Activated CD8-positive, alpha-beta T cell treated with anti-CD3 and anti-CD28 coated beads for 36 hours (primary cell): ENCODE results near the gene BCL7A. TPM values are rescaled to one million over a fixed set of nuclear protein-coding genes. Genes with fewer than 3 reads are reported as not detected.
"Not testable (repeated sequence)": the region's sequence is repeated elsewhere in the genome, so short reads cannot be mapped to it uniquely, and the experiment has no call there.

Experiments
- ATAC-seq: fragments of 200-7000 bp; cut with Tn5 transposase; one replicate; pipeline ENCODE4 v1.10.0; 2021; ENCODE audit warnings: mild to moderate bottlenecking, moderate library complexity
- CTCF ChIA-PET: fragments of 350-600 bp; sonication (Branson Sonifier 250); formaldehyde crosslinking; loops from one replicate; lab custom pipeline; 2021; ENCODE audit warnings: antibody characterized with exemption; lab: Charles Lee
- POLR2A ChIA-PET: fragments of 350-600 bp; sonication (Branson Sonifier 250); formaldehyde crosslinking; loops from one replicate; lab custom pipeline; 2021; ENCODE audit warnings: antibody characterized with exemption; lab: Charles Lee
- DNase-seq: peaks from one replicate; pipeline ENCODE4 v3.0.0-alpha.2; 2020
- H3K27ac Mint-ChIP-seq: one replicate; pipeline ENCODE4 v1.8.0; 2021; ENCODE audit warnings: mild to moderate bottlenecking, mixed read lengths
- H3K27me3 Mint-ChIP-seq: one replicate; pipeline ENCODE4 v1.8.0; 2021; ENCODE audit warnings: mixed read lengths
- H3K36me3 Mint-ChIP-seq: one replicate; pipeline ENCODE4 v1.8.0; 2021; ENCODE audit warnings: low read depth, mixed read lengths
- H3K4me1 Mint-ChIP-seq: one replicate; pipeline ENCODE4 v1.8.0; 2021; ENCODE audit warnings: low read depth, mixed read lengths
- H3K4me3 Mint-ChIP-seq: one replicate; pipeline ENCODE4 v1.8.0; 2021; ENCODE audit warnings: mild to moderate bottlenecking, moderate library complexity, mixed read lengths
- H3K9me3 Mint-ChIP-seq: one replicate; pipeline ENCODE4 v1.8.0; 2021; ENCODE audit warnings: mixed read lengths
- intact Hi-C: fragments of 100-400 bp; cut with micrococcal nuclease; formaldehyde crosslinking; loops from one replicate; pipeline ENCODE4 v1.10.0; 2022
- total RNA-seq, 2 experiments: library from RNA; stranded (reverse); gene quantifications; one replicate each; pipeline ENCODE4 v1.2.3, GENCODE V29; 2021
- TF ChIP-seq, protein P1 (sequence below): fragments of 200-600 bp; IDR thresholded peaks from one replicate; pipeline ENCODE4 v1.8.0; 2022; ENCODE audit warnings: antibody characterized with exemption, mild to moderate bottlenecking

Gene BCL7A
- total RNA-seq, 2 experiments from 2014 or later: 6.7 to 7.3 TPM

DNA sequence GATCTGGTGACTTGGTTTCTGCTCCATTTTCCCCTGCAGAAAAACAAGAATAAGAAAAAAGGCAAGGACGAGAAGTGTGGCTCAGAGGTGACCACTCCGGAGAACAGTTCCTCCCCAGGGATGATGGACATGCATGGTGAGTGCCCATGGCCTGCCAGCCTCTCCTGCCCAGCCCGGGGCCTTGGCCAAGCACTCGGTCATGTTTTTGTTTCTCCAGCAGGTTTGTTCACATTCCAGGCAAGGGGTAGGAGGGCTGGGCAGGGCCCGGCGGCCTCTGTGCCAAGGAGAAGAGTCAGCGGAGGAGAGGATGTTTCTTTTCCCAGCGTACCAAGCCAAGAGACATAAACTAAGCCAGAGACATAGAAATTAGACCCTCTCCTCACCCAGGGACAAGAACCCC lies 13.6 kb downstream of the BCL7A start:
- TF ChIP-seq, protein P1, sequence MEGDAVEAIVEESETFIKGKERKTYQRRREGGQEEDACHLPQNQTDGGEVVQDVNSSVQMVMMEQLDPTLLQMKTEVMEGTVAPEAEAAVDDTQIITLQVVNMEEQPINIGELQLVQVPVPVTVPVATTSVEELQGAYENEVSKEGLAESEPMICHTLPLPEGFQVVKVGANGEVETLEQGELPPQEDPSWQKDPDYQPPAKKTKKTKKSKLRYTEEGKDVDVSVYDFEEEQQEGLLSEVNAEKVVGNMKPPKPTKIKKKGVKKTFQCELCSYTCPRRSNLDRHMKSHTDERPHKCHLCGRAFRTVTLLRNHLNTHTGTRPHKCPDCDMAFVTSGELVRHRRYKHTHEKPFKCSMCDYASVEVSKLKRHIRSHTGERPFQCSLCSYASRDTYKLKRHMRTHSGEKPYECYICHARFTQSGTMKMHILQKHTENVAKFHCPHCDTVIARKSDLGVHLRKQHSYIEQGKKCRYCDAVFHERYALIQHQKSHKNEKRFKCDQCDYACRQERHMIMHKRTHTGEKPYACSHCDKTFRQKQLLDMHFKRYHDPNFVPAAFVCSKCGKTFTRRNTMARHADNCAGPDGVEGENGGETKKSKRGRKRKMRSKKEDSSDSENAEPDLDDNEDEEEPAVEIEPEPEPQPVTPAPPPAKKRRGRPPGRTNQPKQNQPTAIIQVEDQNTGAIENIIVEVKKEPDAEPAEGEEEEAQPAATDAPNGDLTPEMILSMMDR: no peak
- POLR2A ChIA-PET: no interaction called here
- Mint-ChIP-seq H3K4me3 (no peak overlapping the region), H3K27ac (no peak overlapping the region), H3K9me3 (no peaks in the 10 kb centered on the region), H3K4me1 (no peaks in the 10 kb centered on the region), H3K36me3 (peaks cover 2% of the 10 kb centered on the region), H3K27me3 (no peaks in the 10 kb centered on the region)
- no peak for DNase-seq
- ATAC-seq: no peak
- intact Hi-C loops: no loop called here
- CTCF ChIA-PET: no interaction called here

DNA sequence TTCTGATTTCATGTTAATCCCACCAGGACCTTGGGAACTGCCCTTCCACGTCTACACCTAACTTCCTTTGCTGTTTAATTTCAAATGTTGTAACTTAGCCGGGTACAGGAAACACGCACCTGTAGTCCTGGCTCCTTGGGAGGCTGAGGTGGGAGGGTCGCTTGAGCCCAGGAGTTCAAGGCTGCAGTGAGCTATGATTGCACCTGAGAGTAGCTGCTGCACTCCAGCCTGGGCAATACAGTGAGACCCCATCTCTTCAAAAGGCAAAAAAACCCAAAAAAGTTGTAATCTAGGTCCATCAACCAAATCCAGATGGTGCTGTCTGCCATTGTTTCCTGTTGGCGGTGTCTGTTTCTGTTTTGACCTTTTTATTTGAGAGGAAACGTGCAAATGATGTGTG lies 14.5 kb downstream of the BCL7A start:
- Mint-ChIP-seq H3K4me3 (no peak overlapping the region), H3K9me3 (no peaks in the 10 kb centered on the region), H3K27me3 (no peaks in the 10 kb centered on the region), H3K4me1 (no peaks in the 10 kb centered on the region), H3K36me3 (peaks cover 2% of the 10 kb centered on the region), H3K27ac (no peak overlapping the region)
- CTCF ChIA-PET: interaction anchor here (0.9 to 1.0 kb wide), 2 partner anchors 9 to 241 kb away, joined by 4 to 5 read pairs; no protein-coding TSS in a partner anchor
- POLR2A ChIA-PET: no interaction called here
- ATAC-seq (no peak), DNase-seq (no peak)
- TF ChIP-seq, protein P1: no peak
- intact Hi-C loops: no loop called here

DNA sequence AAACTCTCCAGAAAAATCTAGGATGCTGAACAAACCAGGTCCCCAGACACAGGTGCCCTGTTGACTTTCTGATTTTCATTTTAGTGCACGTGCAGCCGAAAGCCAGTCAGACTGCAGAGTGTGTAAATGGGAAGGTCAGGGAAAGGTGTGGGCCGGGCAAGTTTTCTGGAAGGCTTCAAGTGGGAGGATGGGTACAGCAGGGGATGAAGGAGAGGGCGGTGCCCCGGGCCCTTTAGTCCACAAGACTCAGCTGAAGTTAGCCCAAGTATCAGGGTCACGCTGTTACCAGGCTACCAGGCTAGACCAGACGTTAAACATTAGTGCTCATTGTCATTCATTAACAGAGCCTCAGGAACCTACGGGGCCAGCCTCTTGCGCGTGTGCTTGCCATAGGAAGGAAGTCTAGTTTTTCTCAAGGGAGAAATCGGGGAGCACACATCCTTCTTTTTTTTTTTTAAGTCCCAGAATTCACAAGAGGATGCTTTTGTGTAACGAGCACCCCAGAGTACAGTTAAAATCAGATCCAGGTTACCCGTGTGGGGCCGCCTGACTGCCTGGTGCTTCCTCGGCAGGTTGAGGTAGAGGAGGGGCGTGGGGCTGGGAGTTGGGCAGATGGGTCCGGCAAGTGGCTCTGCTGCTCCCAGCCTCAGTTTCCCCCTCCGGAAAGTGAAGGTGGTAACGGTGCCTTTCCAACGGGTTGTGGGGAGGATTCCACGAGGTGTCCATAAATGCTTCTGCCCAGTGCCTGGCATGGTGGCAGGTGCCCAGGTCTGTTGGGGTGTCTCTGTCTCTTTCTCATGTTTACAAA lies 19.1 kb downstream of the BCL7A start:
- Mint-ChIP-seq H3K36me3 (peaks cover 2% of the 10 kb centered on the region), H3K9me3 (no peaks in the 10 kb centered on the region), H3K27me3 (no peaks in the 10 kb centered on the region), H3K4me1 (no peaks in the 10 kb centered on the region), H3K4me3 (no peak overlapping the region), H3K27ac (no peak overlapping the region)
- TF ChIP-seq, protein P1: no peak
- intact Hi-C loops: no loop called here
- CTCF ChIA-PET: no interaction called here
- POLR2A ChIA-PET: interaction anchor here (0.7 kb wide), 1 partner anchor 17 kb away, joined by 3 read pairs; no protein-coding TSS in a partner anchor
- no peak for ATAC-seq
- DNase-seq: no peak

DNA sequence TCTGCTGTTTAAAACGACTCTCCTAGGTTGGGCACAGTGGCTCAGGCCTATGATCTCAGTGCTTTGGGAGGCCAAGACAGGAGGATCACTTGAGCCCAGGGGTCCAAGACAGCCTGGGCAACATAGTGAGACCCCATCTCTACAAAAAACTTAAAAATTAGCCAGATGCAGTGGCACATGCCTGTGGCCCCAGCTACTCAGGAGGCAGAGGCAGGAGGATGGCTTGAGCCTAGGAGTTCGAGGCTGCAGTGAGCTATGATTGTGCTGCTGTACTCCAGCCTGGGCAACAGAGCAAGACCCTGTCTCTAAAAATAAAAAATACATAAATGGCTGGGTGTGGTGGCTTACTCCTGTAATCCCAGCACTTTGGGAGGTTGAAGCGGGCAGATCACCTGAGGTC lies 19.8 kb downstream of the BCL7A start:
- H3K27me3 Mint-ChIP-seq, H3K9me3 Mint-ChIP-seq, ATAC-seq, intact Hi-C loops, H3K36me3 Mint-ChIP-seq, CTCF ChIA-PET, DNase-seq, POLR2A ChIA-PET, H3K4me3 Mint-ChIP-seq, H3K4me1 Mint-ChIP-seq: not testable (repeated sequence)
- H3K27ac Mint-ChIP-seq: peak overlapping the region; percentile 42

DNA sequence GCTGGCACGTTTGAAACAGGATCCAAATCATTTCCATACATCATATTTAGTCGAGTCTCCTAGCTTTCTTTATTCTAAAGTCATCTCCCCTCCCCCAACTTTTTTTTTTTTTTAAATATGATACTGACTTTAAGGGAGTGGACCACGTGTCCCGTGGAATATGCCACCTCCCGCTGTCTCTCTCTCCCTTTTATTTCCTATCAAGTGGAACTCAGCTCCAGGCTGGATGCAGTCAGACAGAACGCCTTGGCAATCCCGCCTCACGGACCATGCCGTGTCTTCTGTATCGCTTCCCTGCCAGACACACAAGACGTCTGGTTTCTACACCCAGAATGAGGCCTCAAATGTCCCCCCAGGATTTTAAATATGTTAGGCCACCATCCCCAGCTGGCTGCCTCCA lies 21.2 kb downstream of the BCL7A start:
- ChIA-PET POLR2A (interaction anchor here (0.6 to 1.3 kb wide), 4 partner anchors 17 to 107 kb away, joined by 3 read pairs; no protein-coding TSS in a partner anchor), CTCF (interaction anchor here (0.9 kb wide), 1 partner anchor 11 kb away, joined by 5 read pairs; no protein-coding TSS in a partner anchor)
- H3K27me3 Mint-ChIP-seq: no peaks in the 10 kb centered on the region
- intact Hi-C loops: no loop called here
- ATAC-seq (no peak), DNase-seq (no peak)
- TF ChIP-seq, protein P1: no peak
- no peak overlapping the region for H3K4me3 Mint-ChIP-seq
- no peaks in the 10 kb centered on the region for H3K4me1 Mint-ChIP-seq
- no peaks in the 10 kb centered on the region for H3K9me3 Mint-ChIP-seq
- no peaks in the 10 kb centered on the region for H3K36me3 Mint-ChIP-seq
- no peak overlapping the region for H3K27ac Mint-ChIP-seq
